WI38 (cell line): ENCODE data around the gene DYNC1H1.

ENCODE experiments used
- H3K4me3 ChIP-seq: 2 replicates; pipeline ENCODE4 v1.5.1; 2011; ENCODE audit warnings: low read depth, mild to moderate bottlenecking, control low read depth, low read length
- CTCF ChIP-seq: IDR thresholded peaks from 2 replicates; pipeline ENCODE4 v1.5.1; 2012; ENCODE audit warnings: low read depth, mild to moderate bottlenecking, control low read depth, low read length

DYNC1H1 gene

GRCh38 chr14:102086972-102087761 lies 122.8 kb downstream of the DYNC1H1 start, which contains the start of gene HSP90AA1:
TSS of gene HSP90AA1 (minus strand) at chr14:102087044. CDS start at chr14:102086378, 666 bp downstream.
- H3K4me3 ChIP-seq, result peak within 1 kb of the TSS; percentile 76
- no peak for TF ChIP-seq CTCF

- TF ChIP-seq CTCF, result no peak
- H3K4me3 ChIP-seq, result peak overlapping the region; percentile 67
These were observed 123.3 kb downstream of the DYNC1H1 start for GRCh38 chr14:102087762-102088011.

- TF ChIP-seq CTCF, result no peak
- peak overlapping the region; percentile 67 for H3K4me3 ChIP-seq
These were observed 123.8 kb downstream of the DYNC1H1 start for GRCh38 chr14:102088012-102088792.

GRCh38 chr14:102089621-102090343 lies 125.4 kb downstream of the DYNC1H1 start:
- H3K4me3 ChIP-seq, result no peak overlapping the region
- no peak for TF ChIP-seq CTCF

- H3K4me3 ChIP-seq, result no peak overlapping the region
- no peak for TF ChIP-seq CTCF
These were observed 126.3 kb downstream of the DYNC1H1 start for GRCh38 chr14:102090713-102091112.

- TF ChIP-seq CTCF, result no peak
- H3K4me3 ChIP-seq, result no peak overlapping the region
These were observed 128.4 kb downstream of the DYNC1H1 start for GRCh38 chr14:102092806-102093205.

GRCh38 chr14:102094101-102094500 lies 129.7 kb downstream of the DYNC1H1 start:
- no peak overlapping the region for H3K4me3 ChIP-seq
- TF ChIP-seq CTCF, result no peak
